IPS-18a (cell line): ENCODE measurements around the gene PPP4R3C.

Experiments
- H3K27ac ChIP-seq: one replicate; pipeline ENCODE4 v1.5.1; 2013; ENCODE audit warnings: low read length
- H3K27me3 ChIP-seq: one replicate; pipeline ENCODE4 v1.6.1; 2013; ENCODE audit warnings: mild to moderate bottlenecking, low read length; ENCODE audit not compliant: control insufficient read depth, insufficient read depth
- H3K36me3 ChIP-seq: one replicate; pipeline ENCODE4 v1.6.1; 2013; ENCODE audit warnings: low read depth, low read length; ENCODE audit not compliant: control insufficient read depth
- H3K4me1 ChIP-seq: one replicate; pipeline ENCODE4 v1.6.1; 2013; ENCODE audit warnings: low read depth, low read length; ENCODE audit not compliant: control insufficient read depth
- H3K4me3 ChIP-seq: one replicate; pipeline ENCODE4 v1.5.1; 2013; ENCODE audit warnings: low read length
- H3K9ac ChIP-seq: one replicate; pipeline ENCODE4 v1.6.1; 2013; ENCODE audit warnings: mild to moderate bottlenecking, low read length, moderate library complexity
- H3K9me3 ChIP-seq: one replicate; pipeline ENCODE4 v1.6.1; 2013; ENCODE audit warnings: low read depth, low read length; ENCODE audit not compliant: control insufficient read depth

PPP4R3C gene

DNA sequence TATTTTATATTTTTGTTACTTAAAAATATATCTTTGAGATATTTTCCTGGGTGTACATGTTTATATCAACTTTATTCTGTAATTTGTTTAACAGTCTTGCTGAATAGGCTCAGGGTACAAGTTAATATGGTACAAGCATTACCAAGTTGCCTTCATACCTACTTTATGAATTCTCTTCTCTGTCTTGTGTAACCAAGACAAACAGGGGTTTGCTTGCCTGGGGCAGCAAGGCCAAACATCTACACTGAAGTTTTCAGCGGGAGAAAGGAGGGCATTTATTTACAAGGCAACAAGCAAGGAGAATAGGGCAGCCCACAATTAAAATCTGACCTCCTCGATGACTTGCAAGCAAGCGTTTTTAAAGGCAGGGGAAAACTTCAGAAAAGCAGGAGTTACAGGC, 24.2 kb downstream of the PPP4R3C start:
- Histone ChIP-seq H3K9ac (no peak overlapping the region), H3K4me1 (no peaks in the 10 kb centered on the region), H3K36me3 (no peaks in the 10 kb centered on the region), H3K27me3 (no peaks in the 10 kb centered on the region), H3K9me3 (peaks cover 5% of the 10 kb centered on the region), H3K4me3 (no peak overlapping the region), H3K27ac (no peak overlapping the region)

DNA sequence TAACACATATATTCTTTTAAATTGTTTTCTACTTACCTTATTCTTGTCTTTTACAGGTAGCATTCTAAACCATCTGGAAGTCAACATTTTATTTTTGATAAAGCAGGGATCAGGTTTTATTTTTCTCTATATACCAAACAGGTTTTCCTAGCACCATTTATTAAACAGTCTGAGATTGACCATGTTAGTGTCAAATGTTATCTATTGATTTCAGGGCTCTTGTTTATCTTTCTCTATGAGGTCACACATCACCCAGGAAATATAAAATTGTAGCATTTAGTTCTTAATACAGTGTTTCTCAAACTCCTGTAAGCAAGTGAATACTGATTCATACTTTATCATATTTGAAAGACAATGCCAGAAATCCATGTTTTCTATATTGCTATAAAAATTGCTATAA, 28.1 kb downstream of the PPP4R3C start:
- Histone ChIP-seq H3K36me3 (no peaks in the 10 kb centered on the region), H3K27ac (no peak overlapping the region), H3K9me3 (peaks cover 11% of the 10 kb centered on the region), H3K4me1 (no peaks in the 10 kb centered on the region), H3K9ac (no peak overlapping the region), H3K4me3 (no peak overlapping the region), H3K27me3 (no peaks in the 10 kb centered on the region)
